OCI-LY3 (cell line): ENCODE measurements around the gene DDIT3.
A peak's percentile ranks its signal among the peaks of the same experiment; 100 is the strongest.

Experiments
- H2AFZ ChIP-seq: fragments of 200-600, 300-600 bp; shearing (Covaris generic); 2 replicates; pipeline ENCODE4 v1.6.0; 2014; ENCODE audit warnings: antibody characterized with exemption, low read depth, low read length
- H3K27ac ChIP-seq: fragments of 200-600, 300-600 bp; sonication (generic); 2 replicates; pipeline ENCODE4 v1.5.1; 2014; ENCODE audit warnings: mild to moderate bottlenecking, low read length, moderate library complexity, mixed read lengths
- H3K27me3 ChIP-seq: fragments of 200-600, 300-600 bp; sonication (generic); 2 replicates; pipeline ENCODE4 v1.6.1; 2014; ENCODE audit warnings: low read depth, low read length, mixed read lengths
- H3K36me3 ChIP-seq: fragments of 200-600, 300-600 bp; sonication (generic); replicated peaks from 2 replicates; pipeline ENCODE3; 2014; ENCODE audit warnings: low read depth, low read length, mixed read lengths
- H3K4me1 ChIP-seq: fragments of 300-600, 200-600 bp; sonication (generic); 2 replicates; pipeline ENCODE4 v1.6.1; 2014; ENCODE audit warnings: low read length, mixed read lengths
- H3K4me2 ChIP-seq: fragments of 200-600, 300-600 bp; sonication (generic); 2 replicates; pipeline ENCODE4 v1.6.1; 2014; ENCODE audit warnings: low read length, mixed read lengths
- H3K4me3 ChIP-seq: fragments of 300-600, 200-600 bp; sonication (generic); 2 replicates; pipeline ENCODE4 v1.5.1; 2014; ENCODE audit warnings: antibody characterized with exemption, mild to moderate bottlenecking, low read length, moderate library complexity
- H3K79me2 ChIP-seq: fragments of 300-600, 200-600 bp; shearing (Covaris generic); 2 replicates; pipeline ENCODE4 v1.6.1; 2014; ENCODE audit warnings: mild to moderate bottlenecking, low read length, mixed read lengths
- H3K9ac ChIP-seq: fragments of 300-600, 200-600 bp; shearing (Covaris generic); 2 replicates; pipeline ENCODE4 v1.6.0; 2014; ENCODE audit warnings: mild to moderate bottlenecking, low read length, moderate library complexity
- H3K9me3 ChIP-seq: fragments of 200-600, 300-600 bp; shearing (Covaris generic); 2 replicates; pipeline ENCODE4 v1.6.1; 2014; ENCODE audit warnings: low read length, mixed read lengths; ENCODE audit not compliant: insufficient read depth
- H4K20me1 ChIP-seq: fragments of 200-600, 300-600 bp; sonication (generic); 2 replicates; pipeline ENCODE4 v1.6.1; 2016; ENCODE audit warnings: low read length, mixed read lengths; ENCODE audit not compliant: insufficient read depth
- EZH2phosphoT487 ChIP-seq: fragments of 200-600 bp; shearing (Covaris generic); IDR thresholded peaks from 2 replicates; pipeline ENCODE4 v1.6.1; 2018; ENCODE audit warnings: antibody characterized with exemption, mixed run types, low read depth
- TF ChIP-seq, protein P1 (sequence below): fragments of 200-600, 300-600 bp; sonication (generic); IDR thresholded peaks from 2 replicates; pipeline ENCODE4 v1.5.1; 2014; ENCODE audit warnings: antibody characterized with exemption, low read length, low read depth

DDIT3 gene

DNA sequence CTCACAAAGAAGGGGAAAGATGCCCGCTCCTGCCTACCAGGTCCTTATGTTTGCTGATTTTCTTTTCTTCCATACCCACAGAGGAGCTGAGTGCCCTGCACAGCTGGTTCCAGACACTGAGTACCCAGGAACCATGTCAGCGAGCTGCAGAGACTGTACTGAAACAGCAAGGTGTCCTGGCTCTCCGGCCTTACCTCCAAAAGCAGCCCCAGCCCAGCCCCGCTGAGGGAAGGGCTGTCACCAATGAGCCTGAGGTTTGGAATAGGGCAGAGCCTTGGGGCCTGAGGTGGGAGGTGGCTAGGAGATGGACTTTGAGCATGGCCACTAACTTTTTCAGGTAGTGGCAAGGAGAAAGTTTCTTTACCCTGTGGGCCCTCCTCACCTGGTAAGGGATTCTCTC is 30.2 kb downstream of the DDIT3 start:
- Histone ChIP-seq H3K27ac (no peak overlapping the region), H3K4me2 (no peak overlapping the region), H3K9ac (no peak overlapping the region), H3K36me3 (peaks cover 30% of the 10 kb centered on the region), H4K20me1 (no peaks in the 10 kb centered on the region), H3K27me3 (no peaks in the 10 kb centered on the region), H3K9me3 (no peaks in the 10 kb centered on the region), H3K4me1 (peaks cover 12% of the 10 kb centered on the region), H3K4me3 (no peak overlapping the region), H2AFZ (no peak overlapping the region), H3K79me2 (peaks cover 26% of the 10 kb centered on the region)
- TF ChIP-seq, protein P1, sequence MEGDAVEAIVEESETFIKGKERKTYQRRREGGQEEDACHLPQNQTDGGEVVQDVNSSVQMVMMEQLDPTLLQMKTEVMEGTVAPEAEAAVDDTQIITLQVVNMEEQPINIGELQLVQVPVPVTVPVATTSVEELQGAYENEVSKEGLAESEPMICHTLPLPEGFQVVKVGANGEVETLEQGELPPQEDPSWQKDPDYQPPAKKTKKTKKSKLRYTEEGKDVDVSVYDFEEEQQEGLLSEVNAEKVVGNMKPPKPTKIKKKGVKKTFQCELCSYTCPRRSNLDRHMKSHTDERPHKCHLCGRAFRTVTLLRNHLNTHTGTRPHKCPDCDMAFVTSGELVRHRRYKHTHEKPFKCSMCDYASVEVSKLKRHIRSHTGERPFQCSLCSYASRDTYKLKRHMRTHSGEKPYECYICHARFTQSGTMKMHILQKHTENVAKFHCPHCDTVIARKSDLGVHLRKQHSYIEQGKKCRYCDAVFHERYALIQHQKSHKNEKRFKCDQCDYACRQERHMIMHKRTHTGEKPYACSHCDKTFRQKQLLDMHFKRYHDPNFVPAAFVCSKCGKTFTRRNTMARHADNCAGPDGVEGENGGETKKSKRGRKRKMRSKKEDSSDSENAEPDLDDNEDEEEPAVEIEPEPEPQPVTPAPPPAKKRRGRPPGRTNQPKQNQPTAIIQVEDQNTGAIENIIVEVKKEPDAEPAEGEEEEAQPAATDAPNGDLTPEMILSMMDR: no peak
- TF ChIP-seq EZH2phosphoT487: no peak

DNA sequence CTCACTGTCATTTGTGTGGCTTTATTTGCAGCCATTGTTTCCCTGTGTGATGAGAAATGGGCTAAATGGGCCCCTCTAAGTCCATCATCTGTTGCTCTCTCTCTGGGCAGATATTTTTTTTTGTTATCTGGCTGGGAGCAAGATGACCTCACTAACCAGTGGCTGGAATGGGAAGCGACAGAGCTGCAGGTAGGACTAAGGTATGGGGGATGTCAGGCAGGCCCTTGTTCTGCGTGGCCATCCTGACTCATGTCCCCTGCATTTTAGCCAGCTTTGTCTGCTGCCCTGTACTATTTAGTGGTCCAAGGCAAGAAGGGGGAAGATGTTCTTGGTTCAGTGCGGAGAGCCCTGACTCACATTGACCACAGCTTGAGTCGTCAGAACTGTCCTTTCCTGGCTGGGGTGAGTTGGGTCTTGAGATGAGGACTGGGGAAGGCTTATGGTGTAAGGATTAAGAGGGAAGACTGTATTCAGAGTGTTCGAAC is 31.1 kb downstream of the DDIT3 start:
- no peaks in the 10 kb centered on the region for H3K9me3 ChIP-seq
- no peak overlapping the region for H2AFZ ChIP-seq
- H3K4me1 ChIP-seq: peaks cover 12% of the 10 kb centered on the region
- H3K4me3 ChIP-seq: peak overlapping the region; percentile 97
- H3K27me3 ChIP-seq: no peaks in the 10 kb centered on the region
- no peak overlapping the region for H3K27ac ChIP-seq
- H3K79me2 ChIP-seq: peaks cover 26% of the 10 kb centered on the region
- H3K9ac ChIP-seq: peak overlapping the region; percentile 80
- no peaks in the 10 kb centered on the region for H4K20me1 ChIP-seq
- peaks cover 30% of the 10 kb centered on the region for H3K36me3 ChIP-seq
- TF ChIP-seq, protein P1: no peak
- TF ChIP-seq EZH2phosphoT487: no peak
- H3K4me2 ChIP-seq: peak overlapping the region; percentile 95

DNA sequence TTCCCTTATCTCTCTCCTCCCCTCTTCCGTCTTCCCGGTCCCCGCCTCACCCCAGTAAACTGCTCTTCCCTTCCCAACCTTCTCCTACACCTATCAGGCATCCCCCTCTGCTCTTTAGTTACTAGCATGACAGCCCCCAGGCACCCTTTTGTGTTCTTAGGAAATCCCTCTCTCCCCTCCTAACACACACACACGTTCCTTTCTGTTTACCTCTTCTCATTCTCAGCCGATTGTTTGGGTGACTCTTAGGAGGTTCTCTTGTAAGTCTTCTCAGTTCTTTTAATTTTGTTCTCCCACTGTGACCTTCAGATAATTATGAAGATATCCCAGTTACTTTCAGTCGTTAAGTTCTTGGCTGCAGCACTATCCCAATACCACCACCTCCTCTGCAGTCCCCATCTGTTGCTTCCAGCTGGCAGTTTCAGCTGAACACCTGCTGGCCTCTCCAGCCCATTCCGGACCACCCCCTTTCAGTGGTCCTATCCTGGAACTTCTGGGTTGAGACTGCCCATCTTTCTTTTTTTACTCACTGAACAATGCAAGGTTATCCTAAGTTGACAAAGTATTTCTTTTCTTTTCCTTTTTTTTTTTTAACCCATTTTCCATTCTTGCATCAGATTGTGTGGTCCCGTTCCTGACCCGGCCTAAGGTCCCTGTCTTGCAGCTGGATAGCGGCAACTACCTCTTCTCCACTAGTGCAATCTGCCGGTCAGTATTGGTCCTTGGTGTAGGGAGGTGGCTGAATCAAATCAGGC is 31.7 kb downstream of the DDIT3 start:
- Histone ChIP-seq H3K4me1 (peaks cover 12% of the 10 kb centered on the region), H3K27ac (peak overlapping the region; percentile 63), H3K27me3 (no peaks in the 10 kb centered on the region), H3K4me3 (peak overlapping the region; percentile 97), H3K79me2 (peaks cover 26% of the 10 kb centered on the region), H3K9ac (peak overlapping the region; percentile 80), H2AFZ (no peak overlapping the region), H3K4me2 (peak overlapping the region; percentile 95), H3K36me3 (peaks cover 30% of the 10 kb centered on the region), H3K9me3 (no peaks in the 10 kb centered on the region), H4K20me1 (no peaks in the 10 kb centered on the region)
- TF ChIP-seq, protein P1: no peak
- no peak for TF ChIP-seq EZH2phosphoT487

DNA sequence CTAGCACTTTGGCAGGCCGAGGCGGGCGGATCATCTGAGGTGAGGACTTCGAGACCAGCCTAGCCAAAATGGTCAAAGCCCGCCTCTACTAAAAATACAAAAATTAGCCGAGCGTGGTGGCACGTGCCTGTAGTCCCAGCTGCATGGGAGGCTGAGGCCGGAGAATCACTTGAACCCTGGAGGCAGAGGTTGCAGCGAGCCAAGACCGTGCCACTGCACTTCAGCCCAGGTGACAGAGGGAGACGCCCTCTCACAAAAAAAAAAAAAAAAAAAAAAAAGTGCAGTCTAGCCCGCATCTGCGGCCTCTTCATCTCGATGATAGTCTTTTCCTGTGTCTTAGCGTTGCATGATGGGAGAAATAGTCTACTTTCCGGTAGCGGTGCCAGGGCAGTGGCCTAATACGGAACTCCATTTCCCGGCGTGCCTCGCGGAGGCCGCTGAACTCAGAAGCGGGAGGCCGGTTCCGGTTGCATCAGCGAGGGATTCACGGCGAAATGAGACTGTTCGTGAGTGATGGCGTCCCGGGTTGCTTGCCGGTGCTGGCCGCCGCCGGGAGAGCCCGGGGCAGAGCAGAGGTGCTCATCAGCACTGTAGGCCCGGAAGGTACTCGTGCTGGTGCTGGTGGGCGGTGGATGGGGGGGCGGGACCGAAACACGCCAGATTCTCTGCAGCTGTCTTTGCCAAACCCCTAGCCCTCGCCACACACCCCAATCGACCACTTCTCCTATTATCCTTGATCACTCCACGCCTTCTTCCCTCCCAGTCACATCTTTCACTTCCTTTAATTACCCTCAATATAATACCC is 32.5 kb downstream of the DDIT3 start, which contains the start of gene MARS1:
TSS of gene MARS1 (plus strand) at position 472 of the 805 bp plus-strand sequence. CDS start at position 495, 23 bp downstream.
- peaks cover 27% of the 10 kb centered on the region for H3K36me3 ChIP-seq

More for the DNA sequence above, 32.5 kb downstream of the DDIT3 start, which contains the start of gene MARS1:
- TF ChIP-seq, protein P1: peak; percentile 29
- no peak for TF ChIP-seq EZH2phosphoT487
- no peaks in the 10 kb centered on the region for H3K9me3 ChIP-seq
- peak within 1 kb of the TSS; percentile 41; the same call in 1 of the 2 replicates for H2AFZ ChIP-seq
- H4K20me1 ChIP-seq: no peaks in the 10 kb centered on the region
- H3K27ac ChIP-seq: peak within 1 kb of the TSS; percentile 63
- H3K9ac ChIP-seq: peak within 1 kb of the TSS; percentile 80
- H3K79me2 ChIP-seq: peaks cover 26% of the 10 kb centered on the region
- H3K4me2 ChIP-seq: peak within 1 kb of the TSS; percentile 95
- H3K27me3 ChIP-seq: no peaks in the 10 kb centered on the region
- peak within 1 kb of the TSS; percentile 97 for H3K4me3 ChIP-seq
- peaks cover 12% of the 10 kb centered on the region for H3K4me1 ChIP-seq
